H9 (cell line): Measurements from ENCODE around the gene SP6. TPM values are rescaled to one million over a fixed set of nuclear protein-coding genes. Genes with fewer than 3 reads are reported as not detected.

Experiments used
- DNase-seq: peaks from one replicate; pipeline ENCODE4 v3.0.0-alpha.2; 2017
- H2AFZ ChIP-seq: one replicate; pipeline ENCODE4 v1.6.1; 2013; ENCODE audit warnings: mild to moderate bottlenecking, low read length, control low read depth, moderate library complexity
- H2AK5ac ChIP-seq: 2 replicates; pipeline ENCODE4 v1.6.1; 2013; ENCODE audit warnings: low read length, control low read depth, mixed read lengths; ENCODE audit not compliant: insufficient read length
- H2BK120ac ChIP-seq: one replicate; pipeline ENCODE4 v1.6.1; 2013; ENCODE audit warnings: low read depth, mild to moderate bottlenecking, low read length, control low read depth, inconsistent platforms; ENCODE audit not compliant: poor library complexity, severe bottlenecking
- H2BK12ac ChIP-seq: 2 replicates; pipeline ENCODE4 v1.6.1; 2013; ENCODE audit warnings: low read length, control low read depth, mixed read lengths, low read depth; ENCODE audit not compliant: insufficient read length
- H2BK15ac ChIP-seq: 2 replicates; pipeline ENCODE4 v1.6.1; 2013; ENCODE audit warnings: low read depth, low read length, control low read depth
- H2BK20ac ChIP-seq: one replicate; pipeline ENCODE4 v1.6.1; 2013; ENCODE audit warnings: low read depth, mild to moderate bottlenecking, low read length, control low read depth, inconsistent platforms; ENCODE audit not compliant: poor library complexity, severe bottlenecking
- H2BK5ac ChIP-seq: 2 replicates; pipeline ENCODE4 v1.6.1; 2013; ENCODE audit warnings: low read length, control low read depth, mixed read lengths; ENCODE audit not compliant: insufficient read length
- H3K14ac ChIP-seq: 2 replicates; pipeline ENCODE4 v1.6.1; 2013; ENCODE audit warnings: low read length, control low read depth; ENCODE audit not compliant: insufficient read depth
- H3K18ac ChIP-seq: 2 replicates; pipeline ENCODE4 v1.6.1; 2013; ENCODE audit warnings: low read depth, mild to moderate bottlenecking, mixed read lengths, low read length, control low read depth; ENCODE audit not compliant: insufficient read length
- H3K23ac ChIP-seq: 2 replicates; pipeline ENCODE4 v1.6.1; 2013; ENCODE audit warnings: low read length, control low read depth, mixed read lengths, low read depth; ENCODE audit not compliant: insufficient read length
- H3K23me2 ChIP-seq: 2 replicates; pipeline ENCODE4 v1.6.1; 2013; ENCODE audit warnings: low read depth, mild to moderate bottlenecking, mixed read lengths, low read length, control low read depth; ENCODE audit not compliant: insufficient read length, poor library complexity, severe bottlenecking
- H3K27ac ChIP-seq: 2 replicates; pipeline ENCODE4 v1.5.1; 2013; ENCODE audit warnings: low read length, control low read depth, mixed read lengths, low read depth; ENCODE audit not compliant: insufficient read length
- H3K27me3 ChIP-seq: 2 replicates; pipeline ENCODE4 v1.6.1; 2013; ENCODE audit warnings: low read length, control low read depth, inconsistent platforms; ENCODE audit not compliant: insufficient read depth
- H3K4ac ChIP-seq: 2 replicates; pipeline ENCODE4 v1.6.1; 2013; ENCODE audit warnings: low read depth, mild to moderate bottlenecking, control low read depth, inconsistent platforms, low read length, moderate library complexity
- H3K4me1 ChIP-seq: 2 replicates; pipeline ENCODE4 v1.6.1; 2013; ENCODE audit warnings: low read length, control low read depth, inconsistent platforms; ENCODE audit not compliant: insufficient read depth
- H3K4me2 ChIP-seq: 2 replicates; pipeline ENCODE4 v1.6.1; 2013; ENCODE audit warnings: low read length, control low read depth, mixed read lengths; ENCODE audit not compliant: insufficient read length, insufficient read depth
- H3K56ac ChIP-seq: 2 replicates; pipeline ENCODE4 v1.6.1; 2013; ENCODE audit warnings: low read depth, mild to moderate bottlenecking, mixed read lengths, low read length, control low read depth; ENCODE audit not compliant: insufficient read length
- H3K79me1 ChIP-seq: 2 replicates; pipeline ENCODE4 v1.6.1; 2013; ENCODE audit warnings: low read depth, mild to moderate bottlenecking, moderate library complexity, low read length, control low read depth, inconsistent platforms; ENCODE audit not compliant: insufficient read depth, poor library complexity, severe bottlenecking
- H3K79me2 ChIP-seq: 2 replicates; pipeline ENCODE4 v1.6.1; 2013; ENCODE audit warnings: low read length, control low read depth, inconsistent platforms; ENCODE audit not compliant: insufficient read depth
- H3K9ac ChIP-seq: 2 replicates; pipeline ENCODE4 v1.6.1; 2013; ENCODE audit warnings: low read length, control low read depth, mixed read lengths; ENCODE audit not compliant: insufficient read length; ENCODE audit errors: extremely low read depth
- H3K9me3 ChIP-seq: one replicate; pipeline ENCODE4 v1.6.1; 2013; ENCODE audit warnings: low read depth, low read length, inconsistent platforms; ENCODE audit not compliant: control insufficient read depth
- H3T11ph ChIP-seq: one replicate; pipeline ENCODE4 v1.6.1; 2013; ENCODE audit warnings: mild to moderate bottlenecking, low read length, control low read depth, inconsistent platforms
- H4K20me1 ChIP-seq: one replicate; pipeline ENCODE4 v1.6.1; 2013; ENCODE audit not compliant: control insufficient read depth, insufficient read length, insufficient read depth
- H4K5ac ChIP-seq: 2 replicates; pipeline ENCODE4 v1.6.1; 2013; ENCODE audit warnings: low read depth, mild to moderate bottlenecking, mixed read lengths, low read length, control low read depth; ENCODE audit not compliant: insufficient read length
- H4K8ac ChIP-seq: replicated peaks from 2 replicates; pipeline ENCODE4 v1.6.1; 2013; ENCODE audit warnings: low read length, control low read depth, mixed read lengths, low read depth; ENCODE audit not compliant: insufficient read length
- H4K91ac ChIP-seq: 2 replicates; pipeline ENCODE4 v1.6.1; 2013; ENCODE audit warnings: low read depth, mild to moderate bottlenecking, moderate library complexity, mixed read lengths, low read length, control low read depth; ENCODE audit not compliant: insufficient read length
- H3K27ac Mint-ChIP-seq, 3 experiments: 2 replicates in 2 of 3; 3 replicates in 1 of 3; pipeline ENCODE4 v1.8.0; 2020 to 2021; ENCODE audit warnings: mixed read lengths in 3 of 3, mild to moderate bottlenecking in 1 of 3, moderate library complexity in 1 of 3
- H3K27me3 Mint-ChIP-seq: 2 replicates; pipeline ENCODE4 v1.8.0; 2021; ENCODE audit warnings: low read depth, mild to moderate bottlenecking, moderate library complexity, mixed read lengths
- H3K36me3 Mint-ChIP-seq, 3 experiments: 2 replicates in 2 of 3; 3 replicates in 1 of 3; pipeline ENCODE4 v1.8.0; 2020 to 2021; ENCODE audit warnings: low read depth in 3 of 3, mixed read lengths in 3 of 3; ENCODE audit not compliant: insufficient read depth in 1 of 3
- H3K4me1 Mint-ChIP-seq, 2 experiments: 2 replicates each; pipeline ENCODE4 v1.8.0; 2020; ENCODE audit warnings: mixed read lengths in 2 of 2
- H3K4me3 Mint-ChIP-seq, 2 experiments: 2 replicates in 1 of 2; 3 replicates in 1 of 2; pipeline ENCODE4 v1.8.0; 2020 to 2021; ENCODE audit warnings: mild to moderate bottlenecking in 2 of 2, mixed read lengths in 2 of 2, moderate library complexity in 1 of 2
- H3K9me3 Mint-ChIP-seq, 2 experiments: 2 replicates in 1 of 2; 3 replicates in 1 of 2; pipeline ENCODE4 v1.8.0; 2020; ENCODE audit warnings: mild to moderate bottlenecking in 2 of 2, mixed read lengths in 2 of 2, moderate library complexity in 1 of 2
- CTCF ChIP-seq: fragments of 200-600 bp; sonication (generic); conservative IDR thresholded peaks from 3 replicates; pipeline ENCODE4 v1.8.0; 2021; ENCODE audit warnings: antibody characterized with exemption, mild to moderate bottlenecking
- WGBS: extraction: QIAGEN DNeasy Blood & Tissue Kit; methylation state at CpG from one replicate; pipeline ENCODE4 v1.1.7; 2013; ENCODE audit warnings: missing lambda C conversion rate, low lambda C conversion rate, mixed read lengths; ENCODE audit not compliant: insufficient read length; ENCODE audit errors: extremely low coverage; 5-methylcytosine and 5-hydroxymethylcytosine counted together
- total RNA-seq: library from RNA; stranded (reverse); gene quantifications from 2 replicates; pipeline ENCODE4 v1.2.1, GENCODE V29; 2021

Gene SP6
- total RNA-seq, 1 experiment from 2014 or later = 0.90 TPM

DNA sequence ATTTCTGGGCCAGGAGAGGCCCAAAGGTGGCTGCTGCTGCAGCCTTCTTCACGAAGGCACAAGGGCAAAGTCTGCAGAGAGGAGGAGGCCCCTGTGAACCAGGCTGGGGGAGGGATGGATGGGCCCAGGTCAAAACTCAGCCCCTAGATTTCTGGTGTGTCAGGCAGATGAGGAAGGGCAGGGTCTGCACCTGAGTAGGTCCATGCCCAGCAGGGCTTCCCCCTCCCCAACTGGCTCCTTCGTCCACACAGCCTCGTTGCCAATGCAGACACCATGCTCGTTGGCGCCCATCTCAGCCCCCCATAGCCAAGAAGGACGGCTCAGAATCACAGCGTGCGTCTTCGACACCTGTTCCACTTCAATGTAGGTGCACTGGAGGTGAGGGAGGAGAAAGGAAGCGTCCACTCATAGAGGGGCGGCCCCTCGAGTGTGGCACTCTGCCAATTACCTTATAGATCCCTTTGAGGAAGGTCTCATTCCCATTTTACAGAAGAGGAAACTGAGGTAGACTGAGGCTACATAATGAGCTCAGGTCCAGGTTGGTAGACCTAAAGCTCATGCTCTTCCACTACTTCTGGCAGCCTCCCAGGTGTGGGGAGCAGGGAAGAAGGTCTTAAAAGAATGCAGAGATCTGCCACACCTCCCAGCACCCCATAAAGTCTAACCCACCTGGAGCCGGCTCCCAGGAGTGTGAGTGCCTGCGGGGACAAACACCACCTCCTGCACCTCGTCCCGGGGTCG lies 10.8 kb downstream of the SP6 start:
- no peak overlapping the region for H2BK20ac ChIP-seq
- peaks cover 15% of the 10 kb centered on the region for H3K27me3 Mint-ChIP-seq

More for the DNA sequence above, 10.8 kb downstream of the SP6 start:
- peaks cover 0 to 20% (median 13%) of the 10 kb centered on the region in 3 experiments; a peak in 6 of 7 replicates for H3K36me3 Mint-ChIP-seq
- Histone ChIP-seq H3K14ac (no peak overlapping the region; the same call in 1 of the 2 replicates), H3K4me1 (no peaks in the 10 kb centered on the region; the same call in 1 of the 2 replicates), H3K27ac (no peak overlapping the region), H2BK5ac (no peak overlapping the region), H3K4ac (no peak overlapping the region), H3K18ac (no peak overlapping the region), H4K91ac (no peak overlapping the region), H4K5ac (no peak overlapping the region), H2AFZ (no peak overlapping the region), H2AK5ac (no peak overlapping the region), H2BK15ac (no peak overlapping the region), H3K27me3 (no peaks in the 10 kb centered on the region; the same call in 1 of the 2 replicates), H4K8ac (no peak overlapping the region), H3K23me2 (peaks cover 3% of the 10 kb centered on the region), H3K79me2 (no peaks in the 10 kb centered on the region; the same call in 1 of the 2 replicates), H3K9ac (peak overlapping the region; percentile 0), H4K20me1 (no peaks in the 10 kb centered on the region), H3K9me3 (no peaks in the 10 kb centered on the region), H3K23ac (no peak overlapping the region), H3T11ph (no peak overlapping the region), H3K4me2 (peak overlapping the region; percentile 70), H3K79me1 (no peaks in the 10 kb centered on the region), H3K56ac (no peak overlapping the region), H2BK120ac (no peak overlapping the region), H2BK12ac (no peak overlapping the region)
- no peaks in the 10 kb centered on the region for H3K9me3 Mint-ChIP-seq
- WGBS = no CpG with 5 or more reads among the region's 17 CpGs
- no peak for TF ChIP-seq CTCF
- peak overlapping the region in 1 of 3 experiments; percentile 52; a peak in 1 of 7 replicates for H3K27ac Mint-ChIP-seq
- DNase-seq = no peak
- peak overlapping the region; percentile 93 to 97 for H3K4me3 Mint-ChIP-seq
- H3K4me1 Mint-ChIP-seq = peaks cover 19 to 36% of the 10 kb centered on the region in 2 experiments
